Lower leg skin (tissue), 4 donors: ENCODE data around the gene ABCC4. TPM values are rescaled to one million over a fixed set of nuclear protein-coding genes. Genes with fewer than 3 reads are reported as not detected.

Experiments
- DNase-seq, 2 donors: peaks; one replicate each; pipeline ENCODE4 v3.0.0-alpha.2; 2019; ENCODE audit warnings: low spot score in 2 of 2
- H3K4me3 ChIP-seq: fragments of 200-600 bp; sonication (generic); 2 replicates; pipeline ENCODE4 v1.5.1; 2017; ENCODE audit warnings: mild to moderate bottlenecking, low read depth; ENCODE audit not compliant: poor library complexity, severe bottlenecking
- CTCF ChIP-seq, 3 donors: fragments of 450-650 bp; IDR thresholded peaks; one replicate each; pipeline ENCODE4 v1.5.1; 2016; ENCODE audit warnings: antibody characterized with exemption in 3 of 3, mild to moderate bottlenecking in 3 of 3, moderate library complexity in 2 of 3
- POLR2A ChIP-seq, 2 donors: fragments of 450-650 bp; IDR thresholded peaks; one replicate each; pipeline ENCODE4 v1.6.1; 2016 to 2017; ENCODE audit warnings: antibody characterized with exemption in 2 of 2, mild to moderate bottlenecking in 1 of 2, moderate library complexity in 1 of 2
- WGBS, 2 donors: methylation state at CpG; one replicate each; pipeline ENCODE4 v1.1.5; 2018; 5-methylcytosine and 5-hydroxymethylcytosine counted together
- intact Hi-C: fragments of 100-400 bp; cut with DNase I; formaldehyde crosslinking; loops from one replicate; pipeline ENCODE4 v1.15.0; 2023; ENCODE audit warnings: low total_unique reads
- total RNA-seq, 4 donors: library from RNA; depleted of rRNA; stranded (reverse); fragments of >200 nt; gene quantifications; one replicate each; pipeline ENCODE4 v1.1.0, GENCODE V29; 2016

Gene ABCC4
- total RNA-seq, 4 donors from 2014 or later: 5.1 to 30.9 (median 11.1) TPM

DNA sequence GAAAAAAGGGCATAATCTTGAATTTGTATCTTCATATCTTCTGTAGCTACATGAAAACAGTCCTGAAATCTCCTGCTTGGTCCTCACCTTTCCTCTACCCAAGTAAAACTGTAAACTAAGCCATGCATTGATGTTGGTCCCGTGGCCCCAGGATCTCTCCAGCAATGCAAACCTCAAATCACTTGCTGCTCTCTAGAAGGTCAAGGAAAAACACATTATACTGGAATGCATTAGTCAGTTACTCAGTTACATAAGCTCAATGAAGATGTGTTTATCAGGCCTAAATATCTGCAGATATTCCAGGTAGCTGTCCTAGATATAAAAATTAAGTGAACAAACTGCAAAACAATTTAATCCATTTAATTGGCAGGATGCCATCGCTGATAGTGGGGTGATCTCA, 261.8 kb downstream of the ABCC4 start:
- H3K4me3 ChIP-seq: no peak overlapping the region
- no peak for DNase-seq
- intact Hi-C loops: no loop called here
- WGBS, 2 donors: 62 to 66% methylated on average over 2 of the region's 2 CpGs
- no peak for TF ChIP-seq CTCF (IDR thresholded peaks at IDR 0.05)
- no peak for TF ChIP-seq POLR2A (IDR thresholded peaks at IDR 0.05)

- H3K4me3 ChIP-seq: no peak overlapping the region
- intact Hi-C loops: no loop called here
- DNase-seq: no peak
- TF ChIP-seq POLR2A (IDR thresholded peaks at IDR 0.05) (no peak), CTCF (IDR thresholded peaks at IDR 0.05) (no peak)
- 93 to 96% methylated on average over 1 of the region's 1 CpG for WGBS, 2 donors
Measured at GRCh38 chr13:95038949-95039348, 262.3 kb downstream of the ABCC4 start.

- 89% methylated on average over 7 of the region's 7 CpGs for WGBS, 2 donors
- no peak overlapping the region for H3K4me3 ChIP-seq
- TF ChIP-seq POLR2A (IDR thresholded peaks at IDR 0.05) (no peak), CTCF (IDR thresholded peaks at IDR 0.05) (no peak)
- no peak for DNase-seq
- intact Hi-C loops: no loop called here
Measured at GRCh38 chr13:95035311-95036109, 265.7 kb downstream of the ABCC4 start.

DNA sequence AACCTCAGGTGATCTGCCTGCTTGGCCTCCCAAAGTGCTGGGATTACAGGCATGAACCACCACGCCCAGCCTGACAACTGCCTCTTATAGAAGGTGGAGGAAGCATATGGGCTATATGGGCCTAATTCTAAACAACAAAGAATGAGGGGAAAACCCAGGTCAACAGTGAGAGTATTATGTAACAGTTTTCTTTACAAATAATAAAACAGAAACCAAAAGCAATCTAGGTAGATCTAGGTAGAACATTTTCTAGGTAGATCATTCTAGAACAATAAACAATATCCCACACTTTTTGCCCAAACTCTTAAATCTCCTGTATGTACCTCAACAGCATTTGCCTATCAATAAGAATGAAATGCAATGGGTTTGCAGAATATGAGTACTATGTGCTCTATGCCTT, 267.4 kb downstream of the ABCC4 start:
- 95 to 96% methylated on average over 1 of the region's 1 CpG for WGBS, 2 donors
- intact Hi-C loops: no loop called here

DNA sequence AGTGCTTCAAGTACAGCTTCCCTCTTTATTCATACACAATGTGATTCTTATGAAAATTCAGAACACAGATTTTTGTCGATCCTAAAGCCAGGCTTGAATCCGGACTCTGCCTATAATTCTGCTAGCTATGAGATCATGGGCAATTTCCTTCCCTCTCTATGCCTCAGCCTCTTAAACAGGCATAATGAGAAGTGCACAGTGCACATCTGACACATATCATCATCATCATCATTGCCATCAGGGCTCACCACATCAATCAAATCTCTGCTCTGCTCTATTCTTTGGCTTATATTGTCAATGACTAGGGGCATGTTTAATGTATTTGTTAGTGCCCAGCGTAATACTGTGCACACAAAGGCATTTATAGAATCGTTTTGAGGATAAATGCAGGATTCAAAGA, 269.1 kb downstream of the ABCC4 start:
- intact Hi-C loops: no loop called here
- WGBS, 2 donors: 70 to 73% methylated on average over 4 of the region's 4 CpGs
- TF ChIP-seq POLR2A (IDR thresholded peaks at IDR 0.05) (no peak), CTCF (IDR thresholded peaks at IDR 0.05) (no peak)
- DNase-seq: no peak
- H3K4me3 ChIP-seq: no peak overlapping the region

More for the DNA sequence above, 267.4 kb downstream of the ABCC4 start:
- no peak overlapping the region for H3K4me3 ChIP-seq
- no peak for DNase-seq
- no peak for TF ChIP-seq CTCF (IDR thresholded peaks at IDR 0.05)
- TF ChIP-seq POLR2A (IDR thresholded peaks at IDR 0.05): no peak
